CD4-positive, alpha-beta T cell treated with Interleukin-6 for 4 hours (primary cell): ENCODE results near the gene HECTD4.
"Not testable (repeated sequence)": the region's sequence is repeated elsewhere in the genome, so short reads cannot be mapped to it uniquely, and the experiment has no call there.

Experiments
- DNase-seq: peaks from one replicate; pipeline ENCODE4 v3.0.0-alpha.2; 2020; ENCODE audit warnings: mixed read lengths

Gene HECTD4

DNA sequence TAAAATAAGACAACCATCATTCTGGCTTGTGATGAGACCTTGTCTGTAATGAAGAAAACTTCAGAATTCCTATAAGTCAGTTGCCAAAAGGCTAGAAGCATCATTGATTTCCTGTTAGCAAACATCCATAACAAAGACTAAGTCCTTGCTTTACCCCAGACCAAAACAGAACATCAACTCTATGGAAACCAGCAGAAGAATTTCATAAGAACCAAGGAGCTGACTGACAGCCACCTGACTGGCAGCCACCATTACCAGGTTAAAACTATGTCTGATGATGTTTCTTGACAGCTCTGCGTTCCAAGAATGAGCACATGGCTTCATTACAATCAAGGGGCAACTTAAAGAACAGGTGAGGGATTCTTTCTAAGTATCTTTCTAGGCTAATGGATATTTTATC, 29.3 kb downstream of the HECTD4 start:
- no peak for DNase-seq

DNA sequence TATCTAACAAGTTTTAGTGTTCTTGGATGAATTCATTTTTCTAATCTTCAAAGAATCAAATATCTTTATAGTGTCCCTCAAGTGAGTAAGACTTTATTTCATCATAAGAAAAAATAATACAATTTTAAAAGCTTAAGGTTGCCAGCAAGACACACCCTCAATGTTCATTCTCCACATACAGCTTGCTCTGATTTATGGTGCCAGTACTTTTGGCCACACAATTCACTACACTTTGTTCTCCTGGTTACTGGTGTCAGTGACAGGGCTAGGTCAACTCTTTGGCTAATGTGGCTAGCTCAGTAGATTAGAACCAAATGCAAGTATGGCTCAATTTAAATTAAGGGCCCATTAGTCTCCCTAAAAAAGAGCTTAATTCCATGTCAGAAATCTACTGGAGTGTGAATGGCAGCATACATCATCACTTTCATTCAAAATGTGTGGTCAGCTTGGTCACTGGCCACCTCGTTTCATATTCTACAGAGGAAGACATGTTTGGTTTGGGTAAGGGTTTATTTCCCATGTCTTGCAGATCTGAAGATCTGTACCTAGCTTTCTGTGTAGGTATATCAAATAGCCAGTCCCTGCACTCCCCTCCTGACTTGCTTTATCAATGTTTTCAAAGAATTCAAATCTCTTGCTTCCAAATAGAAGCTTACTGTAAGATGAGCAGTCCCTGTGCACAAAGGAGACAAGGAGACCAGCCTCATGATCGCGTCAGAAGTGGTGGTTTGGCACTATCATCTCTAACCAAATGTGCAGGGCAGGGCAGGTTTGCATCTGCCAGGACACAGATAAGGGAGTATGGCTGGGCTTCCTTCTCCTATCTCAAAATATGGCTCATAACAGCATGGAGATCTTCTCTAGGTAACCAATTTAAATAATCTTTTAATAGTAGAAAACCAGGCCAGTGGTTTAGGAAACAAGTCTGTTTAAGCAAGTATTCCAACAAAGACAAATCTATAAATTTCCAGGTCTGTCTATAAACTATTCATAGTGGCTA, 31.3 kb downstream of the HECTD4 start:
- no peak for DNase-seq

DNA sequence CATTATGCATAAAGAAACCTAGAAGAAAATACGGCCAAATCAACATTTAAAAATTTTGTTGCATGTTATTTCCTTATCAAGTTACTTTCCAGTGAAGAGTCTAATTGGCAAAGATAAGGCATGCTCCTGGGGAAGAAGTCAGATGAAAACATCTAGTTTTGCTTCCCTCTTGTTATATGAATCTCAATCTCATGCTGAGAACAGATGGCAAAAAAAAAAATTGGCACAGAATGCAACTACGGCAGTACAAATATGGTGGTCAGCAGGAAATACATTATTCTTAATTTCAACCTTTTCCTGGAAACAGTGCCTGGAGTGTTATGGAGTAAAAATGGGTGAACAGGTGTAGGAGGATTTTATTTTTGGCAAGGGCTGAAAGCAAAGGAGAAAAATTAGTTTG, 32.8 kb downstream of the HECTD4 start:
- no peak for DNase-seq

DNA sequence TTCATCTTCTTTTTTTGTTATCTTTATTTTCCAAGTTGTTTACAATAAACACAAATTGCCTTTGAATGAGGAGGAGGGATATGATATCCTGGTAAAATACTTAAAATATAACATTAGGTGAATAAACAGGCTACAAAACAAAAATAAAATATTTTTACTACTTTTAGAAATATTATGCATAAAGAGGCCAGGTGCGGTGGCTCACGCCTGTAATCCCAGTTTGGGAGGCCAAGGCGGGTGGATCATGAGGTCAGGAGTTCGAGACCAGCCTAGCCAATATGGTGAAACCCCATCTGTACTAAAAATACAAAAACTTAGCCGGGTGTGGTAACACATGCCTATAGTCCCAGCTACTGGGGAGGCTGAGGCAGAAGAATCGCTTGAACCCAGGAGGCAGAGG, 33.3 kb downstream of the HECTD4 start:
- not testable (repeated sequence) for DNase-seq

DNA sequence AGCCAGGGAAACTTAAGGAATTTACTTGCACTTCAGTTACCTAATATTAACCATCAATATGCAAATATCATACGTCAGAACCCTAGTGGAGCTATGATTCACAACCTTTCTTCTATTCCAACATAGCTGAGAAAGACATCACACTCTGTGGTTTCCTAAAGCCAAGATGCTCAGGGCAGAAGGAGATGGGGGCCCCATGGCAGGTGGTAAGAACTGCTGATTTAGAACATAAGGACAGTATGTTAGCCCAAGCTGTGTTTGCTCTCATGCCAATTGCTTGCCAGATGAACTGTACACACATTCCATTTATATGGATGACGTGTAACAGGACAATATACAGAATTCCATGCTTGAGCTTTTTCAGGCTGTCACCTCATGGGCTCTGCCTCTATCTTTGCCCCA, 34.6 kb downstream of the HECTD4 start:
- no peak for DNase-seq

DNA sequence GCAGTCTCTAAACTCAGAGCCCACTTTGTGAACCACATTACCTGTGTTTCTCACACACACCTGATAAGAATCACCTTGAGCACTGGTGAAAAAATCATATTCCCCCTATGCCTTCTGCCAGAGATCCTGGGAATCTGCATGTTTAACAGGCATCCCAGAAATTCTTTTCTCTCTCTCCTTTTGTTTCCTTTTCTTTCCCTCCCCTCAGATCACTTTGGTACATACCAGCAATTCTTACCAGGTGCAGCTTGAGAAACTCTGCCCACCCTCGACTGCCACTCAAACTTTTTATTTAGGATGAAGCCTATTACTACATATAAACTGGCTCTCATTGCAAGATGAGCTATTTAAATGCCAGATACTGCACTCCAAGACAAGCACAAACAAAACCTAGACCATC, 36.0 kb downstream of the HECTD4 start:
- no peak for DNase-seq

DNA sequence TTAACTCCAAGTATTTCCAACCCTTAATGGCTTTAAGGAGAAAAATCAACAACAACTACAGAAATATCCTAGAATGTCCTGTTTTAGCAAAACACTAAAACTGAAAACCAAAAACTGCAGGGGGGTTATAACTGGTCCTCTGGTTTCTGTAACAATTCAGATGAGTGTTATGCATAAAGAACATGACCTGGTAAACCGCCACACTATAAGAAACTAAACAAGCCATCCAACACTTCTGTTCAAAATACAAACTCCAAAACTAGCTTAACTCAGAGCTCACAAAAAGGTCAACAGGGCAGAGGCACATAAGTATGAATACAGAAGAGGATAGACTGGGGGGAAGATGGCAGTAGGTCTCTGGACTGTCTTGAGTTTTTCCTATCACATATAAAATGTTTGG, 38.0 kb downstream of the HECTD4 start:
- DNase-seq, result no peak

DNA sequence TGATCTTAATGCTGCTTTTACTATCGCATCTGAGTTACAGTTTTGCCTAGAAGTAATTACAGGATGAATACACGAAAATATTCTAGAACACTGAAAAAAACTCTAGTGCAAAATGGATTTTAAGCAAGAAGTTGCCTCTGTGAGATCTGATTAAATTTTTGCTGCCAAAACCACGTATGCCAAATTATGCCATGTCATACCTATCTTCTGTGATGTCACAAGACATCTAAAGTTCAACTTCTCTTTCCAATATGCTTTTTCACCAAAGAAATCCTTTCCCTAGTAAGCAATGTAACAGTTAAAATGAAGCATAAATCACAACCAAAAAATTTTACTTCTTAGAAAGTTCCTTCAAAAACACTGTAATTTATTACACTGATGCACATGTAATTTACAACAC, 39.6 kb downstream of the HECTD4 start:
- DNase-seq, result no peak

DNA sequence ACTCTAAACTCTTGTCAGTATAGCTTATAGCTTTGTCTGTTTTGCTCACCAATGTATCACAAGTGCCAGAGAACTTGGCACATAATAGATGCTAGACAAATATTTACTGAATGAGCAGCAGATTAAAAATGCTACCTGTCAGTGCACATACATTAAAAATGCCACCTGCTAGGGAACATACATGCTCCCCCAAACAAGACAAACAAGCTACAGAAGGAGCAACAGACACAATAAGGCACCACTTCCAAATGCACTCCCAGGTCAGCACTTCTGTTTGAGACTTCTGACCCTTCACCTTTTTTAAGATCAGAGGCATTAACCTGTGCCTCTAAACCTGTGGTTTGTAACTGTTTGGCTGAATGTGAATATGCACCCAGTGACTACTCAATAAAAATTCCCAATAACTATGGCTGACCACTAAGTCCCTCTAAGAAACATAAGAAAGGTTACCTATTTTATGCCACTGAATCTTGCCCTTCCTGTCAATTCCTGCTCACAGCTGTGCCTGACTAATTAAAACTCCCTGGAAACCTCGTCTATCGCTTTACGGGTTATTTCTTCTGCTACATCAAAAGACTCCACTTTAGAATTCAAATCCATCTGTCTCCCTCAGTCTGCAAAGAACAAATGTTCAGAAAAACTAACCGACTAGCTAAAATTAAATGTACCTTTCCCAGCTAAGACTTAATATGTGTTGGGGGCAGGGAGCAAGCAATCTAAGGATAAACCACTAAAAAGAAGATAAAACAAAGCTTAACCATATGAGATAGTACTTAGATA, 41.0 kb downstream of the HECTD4 start:
- no peak for DNase-seq

DNA sequence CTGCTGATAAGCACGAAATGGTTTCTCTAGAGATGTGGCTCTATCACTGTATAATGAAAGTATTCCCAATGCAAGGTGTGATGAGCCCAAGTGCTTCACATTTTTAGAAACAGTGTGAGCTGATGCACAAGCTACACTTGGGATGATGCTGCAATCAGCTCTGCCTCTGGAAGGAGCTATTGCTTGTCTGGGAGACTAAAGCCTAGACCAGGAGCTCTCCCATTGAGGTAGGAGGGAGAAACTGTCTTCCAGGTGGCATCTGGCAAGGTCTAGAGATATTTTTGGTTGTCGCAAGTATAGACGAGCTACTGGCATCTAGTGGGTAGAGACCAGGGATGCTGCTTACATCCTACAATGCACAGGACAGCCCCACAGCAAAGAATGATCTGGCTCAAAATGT, 42.0 kb downstream of the HECTD4 start:
- DNase-seq, result no peak

DNA sequence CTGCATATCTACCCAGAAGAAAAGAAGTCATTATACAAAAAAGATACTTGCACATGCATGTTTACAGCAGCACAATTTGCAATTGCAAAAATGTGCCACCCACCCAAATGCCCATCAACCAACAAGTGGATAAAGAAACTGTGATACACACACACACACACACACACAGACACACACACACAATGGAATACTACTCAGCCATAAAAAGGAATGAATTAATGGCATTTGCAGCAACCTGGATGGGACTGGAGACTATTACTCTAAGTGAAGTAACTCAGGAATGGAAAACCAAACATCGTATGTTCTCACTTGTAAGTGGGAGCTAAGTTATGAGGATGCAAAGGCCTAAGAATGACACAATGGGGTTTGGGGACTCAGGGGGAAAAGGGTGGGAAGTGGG, 47.2 kb downstream of the HECTD4 start:
- DNase-seq, result not testable (repeated sequence)

DNA sequence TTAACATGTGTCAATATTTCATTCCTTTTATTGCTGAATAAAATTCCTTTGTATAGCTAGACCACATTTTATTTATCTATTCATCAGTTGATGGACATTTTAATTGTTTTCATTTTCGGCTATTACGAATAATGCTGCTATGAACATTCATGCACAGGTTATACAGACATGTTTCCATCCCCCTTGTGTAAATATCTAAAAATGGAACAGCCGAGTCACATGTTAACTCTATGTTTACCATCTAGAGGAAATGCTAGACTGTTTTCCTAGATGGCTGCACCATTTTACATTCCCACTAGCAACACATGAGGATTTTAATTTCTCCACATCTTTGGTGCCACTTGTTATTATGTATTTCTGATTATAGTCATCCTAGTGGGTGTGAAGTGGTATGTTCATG, 49.2 kb downstream of the HECTD4 start:
- DNase-seq, result no peak

DNA sequence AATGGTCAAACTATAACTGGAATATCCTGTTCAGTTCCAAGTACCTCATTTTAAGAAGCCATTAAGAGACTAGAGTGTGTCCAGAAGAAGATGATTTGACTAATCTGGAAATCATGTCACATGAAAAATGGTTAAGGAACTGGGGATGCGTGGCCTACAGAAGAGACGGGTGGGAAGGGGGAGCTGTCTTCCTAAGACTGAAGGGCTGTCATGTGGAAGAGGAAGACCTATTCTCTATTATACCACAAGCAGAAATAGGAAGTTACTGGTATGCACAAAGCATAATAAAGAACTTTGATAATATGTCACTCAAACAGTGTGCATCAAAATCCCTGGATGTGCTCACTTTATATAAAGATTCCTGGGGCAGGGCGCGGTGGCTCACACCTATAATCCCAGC, 50.3 kb downstream of the HECTD4 start:
- no peak for DNase-seq

DNA sequence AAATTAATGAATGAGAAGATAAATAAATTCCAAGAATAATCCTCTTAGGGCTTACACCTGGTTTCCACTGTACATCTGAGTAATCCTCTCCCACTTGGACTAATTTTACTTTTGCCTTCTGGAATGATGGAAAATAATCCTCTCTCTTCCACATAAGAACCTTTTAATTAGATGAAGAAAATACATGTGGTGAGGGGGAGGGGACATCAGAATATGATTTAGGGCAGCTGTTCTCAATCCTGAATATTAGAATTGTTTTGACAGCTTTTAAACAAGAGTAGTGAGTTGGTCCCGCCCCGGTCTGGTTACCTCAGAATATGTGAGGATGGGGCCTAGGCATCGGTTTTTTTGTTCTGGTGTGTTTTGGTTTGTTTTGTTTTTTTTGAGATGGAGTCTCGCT, 51.5 kb downstream of the HECTD4 start:
- no peak for DNase-seq

DNA sequence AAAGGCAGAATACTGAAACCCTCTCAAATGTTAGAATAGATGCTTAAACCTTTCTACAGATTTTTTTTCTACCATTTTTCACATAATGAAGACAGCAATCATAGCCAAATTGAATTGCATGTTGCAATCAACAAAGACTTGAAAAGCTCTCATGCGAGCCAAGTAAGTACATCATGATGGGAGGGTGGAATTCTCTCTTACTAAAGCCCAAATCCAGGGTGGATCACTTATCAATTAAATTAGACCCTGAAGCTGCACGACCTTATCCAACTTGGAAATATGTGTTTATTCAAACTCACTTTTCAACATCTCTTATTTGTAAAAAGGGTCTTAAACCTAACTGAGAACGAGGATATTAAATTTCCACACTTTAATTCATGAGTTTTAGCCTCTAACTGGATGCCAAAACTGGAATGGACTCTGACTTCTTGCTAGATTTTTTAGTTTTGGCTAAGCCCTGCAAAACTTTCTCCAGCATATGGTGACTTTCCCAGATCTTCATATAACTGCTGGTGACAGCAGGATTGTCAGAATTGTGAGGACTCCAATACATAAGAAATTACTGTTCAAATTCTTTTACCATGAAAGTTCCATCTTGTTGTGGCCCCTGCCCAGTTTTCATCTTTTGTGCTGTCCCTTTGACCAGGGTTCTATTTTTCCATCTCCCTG, 53.6 kb downstream of the HECTD4 start:
- DNase-seq, result no peak

DNA sequence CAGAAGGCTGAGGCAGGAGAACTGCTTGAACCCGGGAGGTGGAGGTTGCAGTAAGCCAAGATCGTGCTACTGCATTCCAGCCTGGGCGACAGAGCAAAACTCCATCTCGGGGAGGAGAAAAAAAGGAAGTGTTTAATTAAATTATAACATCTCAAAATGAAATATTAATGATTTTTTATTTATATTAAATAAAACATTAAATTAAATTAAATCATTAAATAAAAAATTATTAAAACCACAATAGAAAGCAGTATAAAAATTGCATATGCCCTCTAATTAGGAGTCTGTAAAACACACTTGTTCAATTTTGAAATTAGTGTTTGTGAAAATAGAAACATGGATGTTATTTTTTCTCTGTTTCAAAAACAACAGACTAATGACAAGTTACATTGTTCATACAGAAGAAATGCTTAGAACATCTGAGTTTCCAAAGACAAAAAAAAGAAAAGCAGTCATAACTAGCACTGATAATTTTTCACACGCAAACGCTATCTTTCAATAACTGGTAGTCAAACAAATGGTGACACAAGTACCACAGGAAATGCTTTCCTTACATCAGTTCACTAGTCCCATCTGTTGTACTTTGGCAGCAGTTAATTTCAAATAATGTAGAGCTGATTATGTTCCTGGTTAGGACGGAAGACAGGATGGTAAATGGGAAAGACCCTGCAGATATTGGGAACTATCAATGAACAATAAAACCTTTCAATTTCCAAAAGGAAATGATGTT, 54.9 kb downstream of the HECTD4 start:
- DNase-seq, result no peak

DNA sequence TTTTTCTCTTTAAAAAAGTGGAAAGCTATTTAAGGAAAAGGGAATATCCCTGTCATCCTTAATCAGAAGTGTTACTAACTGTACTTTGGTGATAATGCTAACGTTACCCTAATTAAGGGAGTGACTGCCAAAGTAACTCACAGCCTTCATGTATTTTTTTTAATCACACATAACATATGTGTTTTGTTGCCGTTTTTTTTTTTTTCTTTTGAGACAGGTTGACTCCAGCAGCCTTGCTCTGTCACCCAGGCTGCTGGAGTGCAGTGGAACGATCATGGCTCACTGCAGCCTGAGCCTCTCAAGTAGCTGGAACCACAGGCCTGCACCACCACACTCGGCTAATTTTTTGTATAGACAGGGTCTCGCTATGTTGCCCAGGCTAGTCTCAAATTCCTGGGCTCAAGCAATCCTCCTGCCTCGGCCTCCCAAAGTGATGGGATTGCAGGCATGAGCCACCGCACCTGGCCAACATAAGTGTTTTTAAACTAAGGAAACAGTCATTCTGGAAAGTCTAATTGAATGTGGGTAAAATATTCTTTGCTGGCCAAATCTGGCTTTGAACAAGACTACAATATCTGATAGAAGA, 56.5 kb downstream of the HECTD4 start:
- no peak for DNase-seq

DNA sequence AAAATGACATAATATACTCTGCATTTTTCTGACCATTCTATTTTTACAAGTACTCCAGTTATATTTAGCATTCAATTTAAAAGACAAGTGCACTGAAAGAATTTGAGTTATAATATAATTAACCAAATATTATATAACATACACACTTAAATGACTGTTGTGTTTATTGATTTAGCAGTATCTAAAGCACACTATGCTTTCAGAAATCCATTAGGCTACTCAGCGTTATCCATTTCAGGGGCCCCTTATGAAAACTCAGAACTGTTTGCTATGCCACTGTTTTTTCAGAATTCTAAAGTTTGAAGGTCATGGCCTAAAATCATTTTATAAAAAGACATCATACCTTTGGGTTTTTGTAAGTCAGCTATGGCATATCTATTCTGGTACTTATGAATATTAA, 57.1 kb downstream of the HECTD4 start:
- DNase-seq, result no peak

DNA sequence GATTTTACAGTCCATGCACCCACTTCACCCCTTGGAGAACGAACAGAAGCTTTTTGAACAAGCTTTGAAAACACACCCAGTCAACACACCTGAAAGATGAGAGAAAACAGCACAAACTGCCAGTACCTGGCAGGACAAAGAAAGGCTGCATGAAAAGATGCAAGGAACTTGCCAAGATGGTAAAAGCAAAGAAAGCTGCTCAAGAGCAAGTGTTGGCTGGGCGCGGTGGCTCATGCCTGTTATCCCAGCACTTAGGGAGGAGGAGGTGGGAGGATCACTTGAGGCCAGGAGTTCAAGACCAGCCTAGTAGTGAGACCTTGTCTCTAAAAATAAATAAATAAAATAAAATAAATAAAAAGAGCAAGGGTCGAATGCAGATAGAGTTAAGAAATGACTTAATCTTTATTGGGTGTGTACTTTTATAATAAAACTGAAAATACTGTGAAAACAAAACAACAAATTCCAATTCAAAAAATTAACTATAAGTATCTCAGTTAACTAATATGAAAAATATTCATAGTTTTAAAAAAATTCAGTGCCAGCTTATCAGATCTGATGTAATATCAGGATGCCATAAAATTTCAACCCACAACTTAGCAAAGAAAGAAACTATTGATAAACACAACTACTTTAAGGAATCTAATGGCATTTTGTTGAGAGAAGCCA, 59.2 kb downstream of the HECTD4 start:
- no peak for DNase-seq

DNA sequence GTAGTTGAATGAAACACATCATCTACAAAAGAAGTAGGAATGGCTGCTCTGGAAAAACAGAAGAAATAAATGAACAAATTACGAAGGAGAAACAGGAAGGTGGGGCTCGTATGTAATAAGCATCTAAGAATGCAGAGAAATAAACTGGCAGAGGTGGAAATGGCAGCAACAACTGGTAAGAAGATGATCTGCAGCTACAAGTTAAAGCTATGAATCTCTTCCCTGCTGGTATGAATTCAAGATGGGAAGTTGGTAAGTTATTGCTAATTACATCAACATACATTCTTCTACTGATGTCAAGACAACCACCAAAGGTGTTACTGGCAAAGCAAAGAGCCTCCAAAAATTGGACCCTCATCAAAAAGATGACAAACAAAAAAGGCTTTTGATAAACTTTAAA, 59.8 kb downstream of the HECTD4 start:
- no peak for DNase-seq

DNA sequence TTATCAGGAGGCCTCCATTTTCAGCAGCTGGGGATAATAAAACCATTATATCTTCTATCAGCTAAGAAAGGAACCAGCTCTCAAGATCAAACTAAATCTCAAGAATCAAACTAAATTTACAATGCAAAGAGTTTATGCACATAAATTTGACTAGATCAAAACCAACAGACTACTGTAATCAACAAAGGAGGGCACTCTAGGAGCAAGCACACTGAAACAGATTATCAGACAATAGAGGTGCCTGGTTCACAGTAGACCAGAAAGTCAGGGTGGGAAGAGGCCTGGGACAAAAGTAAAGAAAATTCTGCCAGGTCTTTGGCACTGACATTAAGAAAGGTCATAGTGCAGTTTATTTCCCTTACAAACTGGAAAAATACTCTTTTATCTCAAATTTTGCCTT, 61.0 kb downstream of the HECTD4 start:
- no peak for DNase-seq

DNA sequence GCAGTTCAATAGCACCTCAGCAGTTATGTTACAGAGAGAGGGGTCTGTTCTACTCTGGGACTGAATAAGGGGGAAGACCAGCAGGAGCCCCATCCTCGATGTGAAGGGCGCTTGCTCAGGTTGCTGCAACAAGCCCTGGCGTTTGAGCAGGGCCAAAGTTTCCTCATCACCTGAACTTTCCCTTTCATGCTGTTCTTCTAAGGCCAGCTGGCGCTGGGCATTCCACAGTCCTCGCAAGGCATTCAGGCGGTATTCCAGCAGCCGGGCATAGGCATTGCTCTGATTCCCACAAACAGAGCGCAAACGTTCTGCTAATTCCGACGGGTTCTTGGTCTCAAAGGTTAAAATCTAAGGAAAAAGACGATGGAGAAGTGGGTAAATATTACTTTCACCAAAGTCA, 62.8 kb downstream of the HECTD4 start:
- DNase-seq, result no peak
